HG03565 (cell line): Measurements from ENCODE around the gene CCNK.

Source experiments
- ATAC-seq: cut with Tn5 transposase; IDR thresholded peaks from one replicate; pipeline ENCODE4 v1.9.1; 2021; ENCODE audit warnings: mild to moderate bottlenecking, moderate library complexity; ENCODE audit not compliant: unreplicated experiment

CCNK gene

DNA sequence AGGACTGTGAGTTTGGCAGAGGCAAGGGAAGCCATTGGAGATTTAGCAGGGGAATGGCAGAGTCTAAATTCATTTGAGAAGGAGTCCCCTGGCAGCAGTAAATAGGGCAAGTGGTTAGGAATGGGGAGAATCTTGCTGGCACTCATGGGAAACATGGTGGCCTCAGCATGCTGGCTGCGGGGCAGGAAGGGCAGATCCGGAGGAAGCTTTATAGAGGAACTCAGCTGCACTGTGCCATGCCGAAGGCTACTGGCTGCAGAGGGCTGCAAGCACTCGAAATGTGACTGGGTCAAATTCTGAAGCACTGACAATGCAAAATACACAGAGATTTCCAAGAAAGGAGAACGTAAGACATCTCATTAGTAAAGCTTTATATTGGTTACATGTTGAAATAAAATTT, 23.9 kb downstream of the CCNK start:
- ATAC-seq, result no peak

DNA sequence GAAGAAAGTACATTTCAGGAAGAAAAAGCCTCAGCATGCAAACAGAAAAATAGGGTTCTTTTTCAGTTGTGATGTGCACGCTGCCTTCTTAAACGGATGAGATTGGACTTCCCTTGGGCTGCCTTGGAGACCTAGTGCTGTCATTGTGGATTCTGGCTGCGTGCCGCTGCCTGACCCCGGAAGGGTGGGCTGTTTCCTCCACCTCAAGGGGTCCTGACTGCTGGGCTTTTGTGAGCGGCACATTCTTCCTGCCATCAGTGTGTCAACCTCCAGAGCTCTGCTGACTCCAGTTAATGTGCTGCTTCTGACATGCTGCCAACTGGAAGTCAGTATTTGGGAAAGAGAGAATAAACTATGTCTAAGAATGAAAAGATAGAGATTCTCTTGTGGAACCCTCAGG, 25.1 kb downstream of the CCNK start:
- no peak for ATAC-seq

DNA sequence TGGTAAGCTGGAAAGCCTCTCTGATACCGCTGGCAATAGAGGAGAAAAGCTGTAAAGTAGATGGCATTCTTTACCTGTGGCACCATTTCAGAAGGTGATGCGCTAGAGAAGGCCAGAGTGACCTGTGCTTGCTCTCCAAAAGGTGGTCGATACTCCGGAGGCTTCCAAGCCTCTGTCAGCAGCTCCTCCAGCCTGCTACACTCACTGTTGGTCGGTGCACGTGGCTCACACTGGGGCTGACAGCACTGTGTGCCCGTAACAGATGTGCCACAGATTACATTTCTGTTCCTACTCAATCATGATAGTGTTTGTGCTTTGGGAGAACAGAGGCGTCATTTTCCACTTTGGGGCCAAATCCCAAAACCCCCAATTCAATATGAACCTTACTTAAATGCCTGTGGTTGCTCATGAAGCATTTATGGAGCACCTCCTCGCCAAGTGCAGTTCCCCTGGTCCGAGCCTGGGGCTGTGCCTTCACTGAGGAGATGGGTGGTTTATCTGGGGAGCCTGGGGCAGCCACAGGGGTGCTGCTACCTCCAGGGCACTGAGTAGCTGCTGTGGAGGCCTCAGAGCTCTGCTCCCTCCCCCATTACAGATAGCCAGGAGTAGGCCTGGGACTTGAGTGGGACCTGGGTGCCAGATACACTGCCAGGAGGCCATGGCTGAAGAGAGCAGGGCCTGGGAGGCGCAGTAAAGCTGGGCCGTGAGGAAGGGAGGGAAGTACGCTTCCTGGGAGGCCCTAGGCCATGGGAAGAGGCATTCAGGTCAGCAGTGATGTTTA, 26.8 kb downstream of the CCNK start:
- ATAC-seq, result no peak

DNA sequence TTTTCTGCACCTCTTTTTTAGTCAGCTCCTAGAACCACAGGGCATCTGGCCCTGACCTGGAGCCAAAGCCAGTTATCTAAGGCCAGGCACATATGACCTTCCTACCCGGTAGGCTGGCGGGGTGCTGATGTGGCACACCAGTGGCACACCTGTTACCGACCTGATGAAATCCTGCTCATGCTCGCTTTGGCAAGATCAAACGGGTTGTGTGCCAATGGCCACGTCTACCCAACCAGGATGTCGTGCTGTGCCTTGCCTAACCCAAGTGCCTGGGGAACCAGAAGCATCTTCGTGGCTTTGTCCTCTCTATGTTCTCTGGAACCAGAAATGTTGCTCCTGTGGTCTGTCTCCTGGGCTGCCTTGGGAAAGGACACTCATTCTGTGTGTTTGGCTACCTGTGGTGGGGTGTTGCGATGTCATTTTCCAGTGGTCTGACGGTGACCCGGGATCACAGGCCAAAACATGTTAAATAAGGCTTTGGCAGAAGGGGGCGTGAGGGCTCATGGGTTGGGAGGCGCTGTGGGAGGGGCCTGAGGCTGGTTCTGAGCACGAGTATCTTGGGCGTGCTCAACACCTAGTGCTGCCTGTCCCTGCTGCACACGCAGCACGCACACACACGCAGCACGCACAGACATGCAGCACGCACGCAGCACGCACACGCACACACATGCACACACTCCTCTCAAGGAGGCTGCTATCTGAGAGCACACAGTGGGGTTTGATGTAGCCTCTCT, 27.9 kb downstream of the CCNK start:
- ATAC-seq, result no peak

DNA sequence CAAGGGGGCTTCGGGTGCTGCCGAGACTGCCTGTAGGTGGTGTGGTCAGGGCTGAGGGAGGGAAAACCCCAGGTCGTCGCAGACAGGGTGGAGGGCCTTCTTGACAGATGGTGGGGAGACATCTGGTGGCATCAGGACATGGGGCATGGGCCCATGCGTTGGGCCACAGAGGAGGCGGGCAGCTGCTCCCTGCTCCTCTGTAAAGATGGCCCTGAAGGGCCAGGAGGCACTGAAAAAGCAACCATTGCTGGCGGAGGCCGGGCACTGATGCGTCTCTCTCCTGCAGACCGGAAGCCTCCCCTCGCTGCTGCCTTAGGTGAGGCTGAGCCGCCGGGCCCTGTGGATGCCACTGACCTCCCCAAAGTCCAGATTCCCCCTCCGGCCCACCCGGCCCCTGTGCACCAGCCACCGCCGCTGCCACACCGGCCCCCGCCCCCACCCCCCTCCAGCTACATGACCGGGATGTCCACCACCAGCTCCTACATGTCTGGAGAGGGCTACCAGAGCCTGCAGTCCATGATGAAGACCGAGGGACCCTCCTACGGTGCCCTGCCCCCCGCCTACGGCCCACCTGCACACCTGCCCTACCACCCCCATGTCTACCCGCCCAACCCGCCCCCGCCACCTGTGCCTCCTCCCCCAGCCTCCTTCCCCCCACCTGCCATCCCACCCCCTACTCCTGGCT, 28.8 kb downstream of the CCNK start:
- ATAC-seq, result no peak

DNA sequence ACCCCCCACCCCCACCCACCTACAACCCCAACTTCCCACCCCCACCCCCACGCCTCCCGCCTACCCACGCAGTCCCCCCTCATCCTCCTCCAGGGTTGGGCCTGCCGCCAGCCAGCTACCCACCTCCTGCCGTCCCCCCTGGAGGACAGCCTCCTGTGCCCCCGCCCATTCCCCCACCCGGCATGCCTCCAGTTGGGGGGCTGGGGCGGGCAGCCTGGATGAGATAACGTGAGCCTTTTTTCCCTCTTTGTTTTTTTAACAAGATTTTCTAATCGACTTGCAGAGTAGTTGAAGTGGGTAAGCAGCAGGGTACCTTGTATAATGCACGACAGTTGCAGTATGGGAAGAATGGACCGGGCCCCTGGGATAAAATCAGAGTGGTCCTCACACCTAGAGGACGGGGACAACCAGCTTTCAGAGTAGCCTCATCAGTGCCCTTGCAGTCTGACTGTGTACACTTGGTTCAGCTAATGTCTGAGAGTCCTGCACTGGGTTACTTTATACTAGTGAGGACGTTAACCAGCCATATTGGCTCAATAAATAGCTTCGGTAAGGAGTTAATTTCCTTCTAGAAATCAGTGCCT, 29.4 kb downstream of the CCNK start:
- no peak for ATAC-seq

DNA sequence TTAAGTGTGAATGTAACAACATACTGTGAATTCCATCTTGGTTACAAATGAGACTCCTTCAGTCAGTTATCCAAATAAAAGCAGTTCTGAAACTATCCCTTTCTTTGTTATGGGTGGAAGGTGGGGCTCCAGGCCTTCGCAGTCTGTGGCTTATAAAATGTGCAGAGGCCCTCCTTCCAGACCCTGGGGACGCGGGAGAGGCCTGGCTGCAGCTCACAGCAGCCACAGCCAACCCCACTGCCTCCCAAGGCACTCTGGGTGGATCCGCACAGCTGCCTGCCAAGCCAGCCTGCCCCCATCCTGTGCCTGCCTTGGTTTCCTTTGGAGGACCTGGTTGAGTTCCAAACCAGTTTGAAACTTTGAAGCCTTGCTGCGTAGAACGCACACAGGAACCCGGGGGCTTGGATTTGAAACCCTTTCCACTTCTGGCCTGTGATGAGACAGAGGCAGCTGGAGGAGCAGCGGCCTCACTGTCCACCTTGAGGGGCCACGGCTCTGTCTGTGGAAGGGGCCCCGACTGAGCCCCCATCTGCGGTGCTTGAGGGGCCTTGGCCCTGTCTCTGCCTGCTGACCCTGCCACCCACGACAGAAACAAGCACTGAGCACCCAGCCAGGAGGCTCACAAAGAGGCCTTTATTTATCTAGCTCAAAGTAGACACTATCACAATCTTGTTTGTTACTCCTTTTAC, 30.4 kb downstream of the CCNK start:
- ATAC-seq, result no peak

DNA sequence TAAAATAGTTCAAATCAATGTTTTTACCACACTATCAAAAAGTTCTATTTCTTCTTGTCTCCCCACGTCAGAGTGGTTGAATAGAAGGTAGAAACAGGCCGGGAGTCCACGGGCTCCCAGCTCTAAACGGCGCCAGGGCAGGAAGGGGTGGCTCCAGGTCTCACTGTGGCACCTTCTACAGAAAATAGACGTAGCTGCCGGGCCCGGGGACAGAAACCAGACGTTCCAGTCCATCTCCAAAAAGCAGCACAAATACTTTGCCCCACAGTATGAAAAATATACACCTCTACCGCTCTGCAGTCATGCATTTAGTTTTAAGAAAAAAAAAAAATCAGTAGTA, 30.9 kb downstream of the CCNK start:
- no peak for ATAC-seq

DNA sequence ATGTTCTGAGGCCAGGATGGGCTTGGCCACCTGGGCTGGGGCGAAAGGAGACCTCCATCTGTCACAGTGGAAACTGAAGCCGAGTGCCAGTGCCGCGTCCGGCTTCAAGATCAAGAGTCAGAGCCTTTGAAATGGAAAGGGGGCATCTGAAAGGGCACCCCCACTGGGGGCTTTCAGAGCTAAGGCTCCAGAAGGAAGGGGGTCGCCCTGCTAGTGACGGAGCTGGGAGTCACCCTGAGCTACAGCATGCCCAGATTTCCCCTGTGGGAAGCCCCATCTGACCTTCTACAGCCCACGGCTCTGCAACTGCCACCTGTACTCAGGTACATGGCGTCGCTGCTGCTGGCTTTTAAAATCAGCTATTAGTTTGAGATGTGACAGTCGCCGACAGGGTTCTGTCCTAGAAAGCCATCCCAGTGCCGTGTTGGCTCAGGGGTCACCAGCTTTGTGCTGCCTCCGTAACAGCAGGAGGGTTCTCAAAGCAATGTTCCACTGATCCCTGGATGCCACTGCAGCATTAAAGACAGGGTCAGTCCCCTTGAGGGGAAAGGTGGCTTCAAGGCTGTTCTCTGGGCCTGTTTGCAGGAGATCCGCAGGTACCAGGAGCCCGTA, 31.5 kb downstream of the CCNK start:
- no peak for ATAC-seq

DNA sequence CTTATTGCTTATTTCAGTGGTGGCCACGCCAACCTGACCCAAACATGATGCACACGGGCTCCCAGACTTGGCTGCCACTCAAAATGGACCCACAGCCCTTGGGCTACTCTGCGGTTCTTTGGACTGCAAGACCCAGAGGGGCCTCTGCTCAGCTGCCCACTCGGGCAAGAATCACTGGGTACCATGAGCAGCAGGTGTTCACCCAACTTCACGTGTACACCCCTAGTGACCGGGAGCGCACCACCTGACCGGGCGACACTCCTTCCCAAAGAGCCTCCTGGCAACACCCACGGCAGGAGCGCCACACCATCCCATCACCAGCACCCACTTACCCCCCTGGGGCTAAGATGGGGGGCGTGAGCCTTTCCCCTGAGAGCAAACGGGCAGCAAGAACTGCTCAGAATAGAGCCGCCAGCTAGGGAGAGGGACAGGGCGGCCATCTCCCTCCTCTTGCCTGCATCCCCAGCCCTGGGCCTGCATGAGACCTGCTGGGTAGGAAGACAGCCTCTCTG, 32.0 kb downstream of the CCNK start:
- ATAC-seq, result no peak

DNA sequence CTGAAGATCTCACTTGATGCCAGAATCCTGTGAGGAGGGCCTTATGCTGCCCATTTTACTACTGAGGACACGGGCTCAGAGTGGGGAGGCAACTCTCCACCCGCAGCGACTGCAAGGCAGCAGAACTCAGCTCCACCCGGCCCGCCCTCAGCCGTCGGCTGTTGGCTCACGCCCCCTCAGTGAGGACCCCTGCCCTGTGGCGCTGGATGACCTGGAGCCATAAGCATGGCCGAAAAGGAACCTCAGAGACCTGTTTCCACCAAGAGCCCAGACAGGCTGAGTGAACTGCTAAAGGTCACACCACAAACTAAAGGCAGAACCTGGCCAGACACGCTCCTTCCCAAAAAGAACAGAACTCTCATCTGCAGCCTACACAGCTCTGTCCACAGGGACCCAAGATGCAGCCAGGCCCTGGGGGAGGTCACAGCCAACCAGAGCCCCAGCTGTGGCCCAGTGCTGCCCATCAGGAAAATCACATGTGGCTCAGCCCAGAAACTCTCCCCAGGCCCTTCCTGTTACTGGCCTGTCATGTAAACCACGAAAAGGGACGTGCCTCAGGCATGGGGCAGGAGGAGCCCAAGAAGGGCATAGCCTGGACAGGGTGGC, 32.8 kb downstream of the CCNK start:
- ATAC-seq, result no peak

DNA sequence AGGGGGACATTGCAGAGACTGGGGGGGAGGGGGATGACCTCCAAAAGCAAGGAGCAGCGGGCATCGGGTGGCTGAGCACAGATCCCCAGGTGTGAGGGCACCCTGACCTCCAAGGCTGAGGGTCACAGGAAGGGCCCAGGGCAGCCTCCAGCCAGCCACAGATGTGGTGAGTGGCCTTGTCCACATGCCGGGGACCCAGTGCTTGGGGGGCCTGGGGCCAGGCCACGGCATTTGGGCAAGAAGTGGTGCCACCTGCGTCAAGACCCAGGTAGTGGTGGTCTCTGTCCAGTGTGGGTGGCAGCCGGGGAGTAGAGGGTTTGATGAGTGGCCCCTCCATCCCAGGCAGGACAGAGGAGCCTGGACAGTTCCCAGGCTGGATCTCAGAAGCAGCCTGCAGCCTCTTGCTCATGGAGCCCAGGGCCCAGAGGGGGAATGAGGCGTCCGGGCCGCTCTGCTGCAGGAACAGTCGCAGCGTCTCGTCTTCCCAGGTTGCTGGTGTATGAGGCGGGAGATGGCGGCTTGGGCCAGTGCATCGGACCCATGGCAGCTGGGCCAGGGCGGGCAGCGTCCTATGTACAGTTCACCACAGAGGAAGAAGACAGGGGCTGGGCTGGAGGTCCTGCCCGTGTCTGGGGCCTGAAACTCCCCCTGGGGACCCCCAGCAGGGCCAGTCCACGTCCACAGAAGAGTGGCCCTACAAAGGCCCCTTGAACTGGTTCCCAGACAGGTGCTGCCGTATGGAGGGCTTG, 33.5 kb downstream of the CCNK start:
- ATAC-seq, result no peak

DNA sequence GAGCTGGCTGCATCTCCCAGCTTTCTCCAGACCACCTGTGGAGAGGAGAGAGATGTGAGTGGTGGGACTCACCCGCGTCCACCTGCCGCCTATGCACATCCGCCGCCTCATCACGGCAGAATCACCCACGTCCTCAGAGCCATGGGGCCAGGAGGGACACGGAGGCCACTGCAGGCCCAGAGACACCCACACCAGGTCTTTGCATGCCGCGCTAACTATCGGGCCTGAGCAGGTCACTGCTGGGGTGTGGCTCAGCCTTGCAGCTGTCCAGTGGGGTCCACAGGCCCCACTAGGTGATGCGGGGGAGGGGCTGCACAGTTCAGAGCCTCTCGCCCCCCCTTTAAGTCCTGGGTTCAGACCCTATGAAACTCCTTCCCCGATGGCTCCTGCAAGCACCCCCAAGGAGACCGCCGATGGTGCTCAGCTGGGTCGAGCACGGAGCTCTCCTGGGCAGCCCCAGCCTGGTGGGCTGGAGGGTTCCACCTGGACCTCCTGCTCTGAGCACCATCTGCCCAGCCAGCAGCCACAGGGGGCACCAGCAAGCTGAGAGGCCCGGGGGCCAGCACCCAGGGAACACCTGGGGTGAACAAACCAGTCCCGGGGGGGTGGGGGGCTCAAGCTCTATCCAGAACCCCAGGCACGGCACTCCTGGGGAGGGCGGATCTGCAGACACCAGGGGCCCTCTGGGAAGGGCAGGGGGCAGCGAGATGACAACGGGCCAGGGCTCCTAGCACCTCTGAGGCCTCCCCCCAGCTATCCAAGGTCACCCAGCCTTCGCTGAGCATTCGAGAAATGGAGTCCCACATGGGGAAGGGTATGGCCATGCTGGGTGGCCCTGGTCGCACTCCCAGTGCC, 34.3 kb downstream of the CCNK start:
- ATAC-seq, result no peak

DNA sequence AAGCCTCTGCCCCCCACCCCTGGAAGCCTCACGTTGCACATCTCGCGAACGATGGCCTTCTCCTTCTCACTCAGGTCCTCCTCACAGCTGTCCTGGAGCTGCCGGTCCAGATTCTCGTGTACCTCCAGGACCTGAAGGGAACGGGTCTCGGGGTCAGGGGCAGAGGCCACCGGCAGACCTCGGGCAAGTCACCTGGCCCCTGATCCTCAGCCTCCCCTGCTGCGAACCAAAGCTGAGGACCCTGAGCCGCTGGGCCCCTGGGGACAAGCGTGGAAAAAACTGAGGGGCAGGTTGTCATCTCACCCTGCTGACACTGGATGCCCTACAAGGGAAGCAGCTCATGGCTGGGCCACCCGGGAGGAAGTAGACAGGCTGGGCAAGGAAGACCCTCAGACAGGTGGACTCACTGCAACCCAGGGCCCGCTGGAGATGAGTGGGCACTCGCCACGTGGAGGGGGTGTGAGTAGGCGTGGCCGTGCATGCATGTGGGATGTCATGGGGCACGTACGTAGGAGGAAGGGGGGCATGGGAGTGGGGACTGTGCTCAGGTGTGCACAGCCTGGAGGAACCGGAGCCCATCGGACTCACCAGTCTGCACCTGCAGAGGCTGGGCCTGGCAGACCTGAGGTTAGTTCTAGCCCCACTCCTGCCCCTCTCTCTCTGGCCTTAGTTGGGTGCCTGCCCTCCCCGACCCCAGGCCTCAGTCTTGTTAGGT, 35.1 kb downstream of the CCNK start:
- ATAC-seq, result no peak

DNA sequence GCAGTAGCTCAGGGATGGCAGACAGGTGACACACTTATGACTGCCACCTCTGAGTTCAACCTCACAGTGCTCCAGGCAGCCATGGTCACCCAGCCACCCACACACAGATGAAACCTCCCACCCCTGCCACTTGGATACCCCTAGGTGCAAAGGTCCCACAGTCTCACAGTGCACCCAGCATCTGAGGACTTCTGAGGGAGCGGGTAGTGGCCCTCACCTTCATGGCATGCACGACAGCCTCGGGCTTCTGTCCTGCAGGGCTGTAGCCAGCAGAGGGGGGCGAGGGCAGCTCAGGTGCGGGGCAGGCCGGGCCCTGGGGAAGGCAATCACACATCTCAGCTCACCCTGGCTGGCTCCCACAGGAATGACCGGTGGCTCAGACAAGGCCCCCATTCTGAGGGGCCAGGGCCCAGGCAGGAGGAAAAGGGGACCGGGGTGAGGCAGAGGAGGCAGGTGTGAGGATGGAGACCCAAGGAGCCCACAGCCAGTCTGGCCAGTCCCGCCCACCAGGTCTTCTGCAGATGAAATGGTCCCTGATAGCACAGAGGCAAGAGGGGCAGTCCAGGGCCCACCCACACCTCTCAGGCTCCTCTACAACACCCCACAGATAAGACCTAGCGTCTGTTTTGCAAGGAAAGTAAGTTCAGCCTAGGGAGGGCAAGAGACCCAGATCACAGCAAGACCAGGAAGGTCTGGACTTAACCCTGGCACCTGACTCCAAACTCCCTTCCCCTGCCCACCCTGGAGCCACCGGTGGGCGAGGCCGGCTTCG, 35.8 kb downstream of the CCNK start:
- ATAC-seq, result no peak

DNA sequence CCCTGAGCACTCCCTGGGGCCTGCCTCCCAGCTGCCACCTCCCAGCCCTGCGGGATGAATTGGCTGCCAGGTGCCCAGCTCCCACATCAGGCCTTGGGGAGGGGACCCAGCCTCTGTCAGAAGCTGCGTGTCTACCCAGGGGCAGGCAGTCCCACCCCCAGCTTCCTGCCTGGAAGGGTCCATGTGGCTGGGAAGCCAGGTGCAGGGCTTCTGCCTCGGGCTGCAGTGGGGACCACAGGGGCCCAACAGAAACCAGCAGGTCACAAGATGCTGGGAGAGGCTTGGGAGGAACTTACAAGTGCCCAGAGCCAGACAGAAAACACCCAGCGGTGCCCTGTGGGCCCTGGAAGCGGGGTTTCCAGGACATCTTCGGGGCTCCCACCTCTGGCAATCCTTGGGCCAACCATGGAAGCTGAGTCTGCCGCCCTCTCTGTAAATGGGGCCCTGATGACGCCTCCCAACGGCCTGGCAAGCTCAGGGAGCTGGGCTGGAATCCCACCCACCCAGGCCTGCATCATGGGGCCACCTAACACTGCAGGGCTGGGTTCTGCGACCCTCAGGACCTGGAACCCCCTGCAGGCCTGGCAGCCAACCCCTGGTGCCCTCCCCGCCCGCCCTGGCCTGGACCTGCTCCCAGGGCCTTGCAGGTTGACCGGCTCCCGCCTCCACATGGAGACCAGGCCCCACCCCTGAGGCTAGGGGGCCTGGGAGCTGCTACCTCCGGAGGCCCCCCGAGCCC, 36.6 kb downstream of the CCNK start:
- ATAC-seq, result no peak
